Lower lobe of right lung (tissue), 2 donors: Measurements from ENCODE around the gene PCCA. TPM values are rescaled to one million over a fixed set of nuclear protein-coding genes. Genes with fewer than 3 reads are reported as not detected.
"Not testable (repeated sequence)": the region's sequence is repeated elsewhere in the genome, so short reads cannot be mapped to it uniquely, and the experiment has no call there.

Experiments
- ATAC-seq, 2 donors: fragments of 200-7000 bp; cut with Tn5 transposase; one replicate each; pipeline ENCODE4 v1.9.1; 2020 to 2022; ENCODE audit warnings: mild to moderate bottlenecking in 2 of 2, moderate library complexity in 2 of 2
- DNase-seq: peaks from one replicate; pipeline ENCODE4 v3.0.0-alpha.2; 2020
- H3K27ac ChIP-seq: fragments of 200-600 bp; one replicate; pipeline ENCODE4 v1.8.0; 2022
- H3K27me3 ChIP-seq: fragments of 200-600 bp; one replicate; pipeline ENCODE4 v1.8.0; 2022; ENCODE audit warnings: low read depth
- H3K36me3 ChIP-seq: fragments of 200-600 bp; one replicate; pipeline ENCODE4 v1.8.0; 2022; ENCODE audit warnings: mild to moderate bottlenecking
- H3K4me1 ChIP-seq: fragments of 200-600 bp; one replicate; pipeline ENCODE4 v1.8.0; 2022
- H3K4me3 ChIP-seq: fragments of 200-600 bp; one replicate; pipeline ENCODE4 v1.8.0; 2022; ENCODE audit warnings: mild to moderate bottlenecking
- H3K9me3 ChIP-seq: fragments of 200-600 bp; one replicate; pipeline ENCODE4 v1.8.0; 2022
- intact Hi-C: fragments of 100-400 bp; cut with DNase I; formaldehyde crosslinking; loops from one replicate; pipeline ENCODE4 v1.11.0; 2022
- total RNA-seq: library from RNA; stranded (reverse); fragmentation: NEBNext Ultra II Directional; extraction: Animal tissue kit (Norgen Biotek cat#: 25700); gene quantifications from one replicate; pipeline ENCODE4 v1.2.1, GENCODE V29; 2021
- TF ChIP-seq, protein P1 (sequence below): fragments of 200-600 bp; IDR thresholded peaks from one replicate; pipeline ENCODE4 v1.8.0; 2022; ENCODE audit warnings: antibody characterized with exemption, mild to moderate bottlenecking
- donor health status: DM: no; HTN: yes; CAD: no; lungs with severe emphysema.

PCCA gene
- total RNA-seq, 1 donor from 2014 or later: 37.8 TPM

DNA sequence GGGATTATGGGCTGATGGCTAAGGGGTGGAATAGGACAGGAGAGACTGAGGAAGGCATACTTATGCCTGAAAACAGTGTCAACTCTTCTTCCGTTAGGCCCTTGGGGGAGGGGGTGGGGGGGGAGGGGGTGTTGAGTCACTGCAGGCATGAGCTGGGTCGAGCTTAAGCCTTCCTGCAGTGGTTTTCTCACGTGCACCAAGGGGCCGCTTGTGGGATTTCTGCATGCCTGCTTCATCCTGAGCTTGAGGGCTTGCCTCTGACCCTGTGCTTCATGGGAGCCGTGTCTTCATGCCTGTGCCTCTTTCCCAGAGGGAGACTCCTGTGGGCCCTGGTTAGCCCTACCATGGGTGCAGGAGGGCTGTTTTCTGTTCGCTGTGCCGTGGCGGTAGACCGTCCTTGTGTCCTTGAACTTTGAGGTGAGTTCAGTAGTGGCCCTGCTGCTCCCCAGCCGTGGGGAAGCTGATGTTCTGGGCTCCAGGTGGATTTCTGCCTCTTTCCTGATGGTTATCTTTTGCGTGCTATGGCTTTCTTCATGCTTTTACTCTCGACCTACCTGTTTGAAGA, 186.1 kb downstream of the PCCA start:
- no peak overlapping the region for H3K4me3 ChIP-seq
- H3K9me3 ChIP-seq: no peaks in the 10 kb centered on the region
- ATAC-seq (no peak), DNase-seq (no peak)
- intact Hi-C loops: no loop called here
- H3K36me3 ChIP-seq: peaks cover 4% of the 10 kb centered on the region
- H3K27me3 ChIP-seq: no peaks in the 10 kb centered on the region
- H3K4me1 ChIP-seq: no peaks in the 10 kb centered on the region
- TF ChIP-seq, protein P1, sequence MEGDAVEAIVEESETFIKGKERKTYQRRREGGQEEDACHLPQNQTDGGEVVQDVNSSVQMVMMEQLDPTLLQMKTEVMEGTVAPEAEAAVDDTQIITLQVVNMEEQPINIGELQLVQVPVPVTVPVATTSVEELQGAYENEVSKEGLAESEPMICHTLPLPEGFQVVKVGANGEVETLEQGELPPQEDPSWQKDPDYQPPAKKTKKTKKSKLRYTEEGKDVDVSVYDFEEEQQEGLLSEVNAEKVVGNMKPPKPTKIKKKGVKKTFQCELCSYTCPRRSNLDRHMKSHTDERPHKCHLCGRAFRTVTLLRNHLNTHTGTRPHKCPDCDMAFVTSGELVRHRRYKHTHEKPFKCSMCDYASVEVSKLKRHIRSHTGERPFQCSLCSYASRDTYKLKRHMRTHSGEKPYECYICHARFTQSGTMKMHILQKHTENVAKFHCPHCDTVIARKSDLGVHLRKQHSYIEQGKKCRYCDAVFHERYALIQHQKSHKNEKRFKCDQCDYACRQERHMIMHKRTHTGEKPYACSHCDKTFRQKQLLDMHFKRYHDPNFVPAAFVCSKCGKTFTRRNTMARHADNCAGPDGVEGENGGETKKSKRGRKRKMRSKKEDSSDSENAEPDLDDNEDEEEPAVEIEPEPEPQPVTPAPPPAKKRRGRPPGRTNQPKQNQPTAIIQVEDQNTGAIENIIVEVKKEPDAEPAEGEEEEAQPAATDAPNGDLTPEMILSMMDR: no peak
- H3K27ac ChIP-seq: no peak overlapping the region

DNA sequence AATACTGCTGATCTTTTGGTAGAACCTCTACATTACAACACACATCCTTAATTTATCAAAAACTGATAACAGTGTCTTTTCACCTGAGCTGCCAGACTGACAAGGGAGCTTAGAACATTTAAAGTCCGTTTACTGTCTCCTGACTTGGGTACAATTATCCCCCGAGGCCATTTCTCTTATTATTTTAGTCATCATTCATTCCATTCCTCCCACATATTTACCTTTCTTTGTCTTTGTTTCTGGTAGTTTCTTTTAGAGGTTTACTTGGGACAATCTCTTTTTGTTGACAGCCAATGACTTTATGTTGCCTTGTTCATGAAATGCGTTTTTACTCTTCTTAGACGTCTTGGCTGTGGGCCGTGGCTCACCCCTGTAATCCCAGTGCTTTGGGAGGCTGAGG, 186.9 kb downstream of the PCCA start:
- H3K36me3 ChIP-seq: peaks cover 9% of the 10 kb centered on the region
- H3K27ac ChIP-seq: no peak overlapping the region
- H3K4me3 ChIP-seq: no peak overlapping the region
- H3K4me1 ChIP-seq: no peaks in the 10 kb centered on the region
- H3K9me3 ChIP-seq: no peaks in the 10 kb centered on the region
- intact Hi-C loops: no loop called here
- H3K27me3 ChIP-seq: no peaks in the 10 kb centered on the region
- TF ChIP-seq, protein P1: no peak
- DNase-seq (no peak), ATAC-seq (no peak)

DNA sequence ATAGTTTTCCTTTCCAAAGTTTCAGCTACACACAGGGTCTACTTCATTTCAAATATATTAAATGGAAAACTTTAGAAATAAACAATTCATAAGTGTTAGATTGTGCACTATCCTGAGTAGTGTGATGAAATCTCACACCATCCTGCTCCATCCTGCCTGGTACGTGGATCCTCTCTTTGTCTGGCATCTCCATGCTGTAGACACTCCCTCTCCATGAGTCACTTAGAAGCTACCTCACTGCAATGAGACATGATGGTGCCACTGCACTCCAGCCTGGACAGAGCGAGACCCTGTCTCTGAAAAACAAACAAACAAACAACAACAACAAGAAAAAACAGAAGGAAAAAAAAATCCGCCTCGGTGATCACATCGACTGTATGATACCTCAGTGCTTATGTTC, 191.8 kb downstream of the PCCA start:
- DNase-seq (no peak), ATAC-seq (no peak)
- peaks cover 10% of the 10 kb centered on the region for H3K36me3 ChIP-seq
- intact Hi-C loops: no loop called here
- H3K27me3 ChIP-seq: no peaks in the 10 kb centered on the region
- TF ChIP-seq, protein P1: no peak
- no peak overlapping the region for H3K4me3 ChIP-seq
- H3K9me3 ChIP-seq: no peaks in the 10 kb centered on the region
- H3K27ac ChIP-seq: no peak overlapping the region
- no peaks in the 10 kb centered on the region for H3K4me1 ChIP-seq

DNA sequence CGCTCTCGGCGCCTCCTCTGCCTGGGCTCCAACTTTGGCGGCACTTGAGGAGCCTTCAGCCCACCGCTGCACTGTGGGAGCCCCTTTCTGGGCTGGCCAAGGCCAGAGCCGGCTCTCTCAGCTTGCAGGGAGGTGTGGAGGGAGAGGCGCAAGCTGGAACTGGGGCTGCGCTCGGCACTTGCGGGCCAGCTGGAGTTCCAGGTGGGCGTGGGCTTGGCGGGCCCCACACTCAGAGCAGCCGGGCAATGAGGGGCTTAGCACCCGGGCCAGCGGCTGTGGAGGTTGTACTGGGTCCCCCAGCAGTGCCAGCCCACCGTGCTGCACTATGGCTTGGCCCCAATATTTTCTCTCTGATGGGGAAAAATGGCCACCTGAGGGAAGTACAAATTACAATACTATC, 193.4 kb downstream of the PCCA start:
- H3K9me3 ChIP-seq, intact Hi-C loops: not testable (repeated sequence)

DNA sequence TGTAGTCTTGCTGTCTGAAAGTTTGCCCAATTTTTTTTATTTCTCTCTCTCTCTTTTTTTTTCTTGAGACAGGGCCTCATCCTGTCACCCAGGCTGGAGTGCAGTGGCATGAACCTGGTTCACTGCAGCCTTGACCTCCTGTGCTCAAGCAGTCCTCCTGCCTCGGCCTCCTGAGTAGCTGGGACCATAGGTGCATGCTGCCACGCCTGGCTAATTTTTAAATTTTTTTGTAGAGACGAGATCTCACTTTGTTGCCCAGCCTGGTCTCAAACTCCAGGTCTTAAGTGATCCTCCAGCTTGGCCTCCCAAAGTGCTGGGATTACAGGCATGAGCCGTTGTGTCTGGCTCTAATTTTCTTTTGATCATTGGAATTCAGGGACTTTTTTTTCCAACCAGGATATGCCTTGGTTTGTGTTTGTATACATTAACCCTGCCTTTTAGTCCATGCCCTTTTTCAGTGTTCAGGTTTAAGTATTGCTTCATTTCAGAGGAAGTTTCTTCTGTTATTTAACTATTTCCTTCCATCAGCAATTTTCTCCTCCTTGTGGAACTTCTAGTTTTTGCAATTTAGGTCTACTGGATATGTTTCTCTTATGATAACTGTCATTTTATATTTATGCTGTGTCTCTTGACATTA, 201.4 kb downstream of the PCCA start:
- DNase-seq (no peak), ATAC-seq (no peak)
- no peaks in the 10 kb centered on the region for H3K9me3 ChIP-seq
- no peak overlapping the region for H3K27ac ChIP-seq
- H3K36me3 ChIP-seq: no peaks in the 10 kb centered on the region
- TF ChIP-seq, protein P1: no peak
- intact Hi-C loops: no loop called here
- H3K27me3 ChIP-seq: no peaks in the 10 kb centered on the region
- H3K4me1 ChIP-seq: no peaks in the 10 kb centered on the region
- no peak overlapping the region for H3K4me3 ChIP-seq

More for the DNA sequence above, 193.4 kb downstream of the PCCA start:
- not testable (repeated sequence) for ATAC-seq, H3K27ac ChIP-seq, H3K27me3 ChIP-seq, H3K4me3 ChIP-seq, DNase-seq, H3K4me1 ChIP-seq
- peaks cover 10% of the 10 kb centered on the region for H3K36me3 ChIP-seq

DNA sequence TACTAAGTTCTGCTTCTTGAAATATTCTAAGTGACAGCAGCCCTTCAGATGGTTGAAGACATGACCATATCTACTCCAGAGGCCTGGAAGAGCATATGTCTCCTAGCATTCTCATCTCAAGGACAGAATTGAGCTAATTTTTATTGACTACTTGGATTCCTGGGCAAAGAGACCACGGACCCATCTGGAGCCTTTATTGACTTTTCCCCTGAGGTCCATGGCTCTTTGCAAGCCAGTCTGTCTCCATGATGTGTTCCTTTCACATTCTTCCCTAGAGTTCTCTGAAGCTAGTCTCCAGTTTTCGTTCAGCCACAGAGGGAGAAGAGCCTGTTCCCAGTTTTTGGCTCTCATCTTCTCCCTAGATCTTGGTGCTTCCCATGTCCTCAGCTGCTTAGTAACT, 202.7 kb downstream of the PCCA start:
- no peaks in the 10 kb centered on the region for H3K36me3 ChIP-seq
- intact Hi-C loops: no loop called here
- no peak for ATAC-seq

More for the DNA sequence above, 202.7 kb downstream of the PCCA start:
- no peaks in the 10 kb centered on the region for H3K27me3 ChIP-seq
- no peaks in the 10 kb centered on the region for H3K9me3 ChIP-seq
- H3K4me1 ChIP-seq: no peaks in the 10 kb centered on the region
- no peak overlapping the region for H3K4me3 ChIP-seq
- no peak for DNase-seq
- no peak overlapping the region for H3K27ac ChIP-seq
- TF ChIP-seq, protein P1: no peak
